AG09319 (cell line): ENCODE data around the gene PTPA.
"Not testable (repeated sequence)": the region's sequence is repeated elsewhere in the genome, so short reads cannot be mapped to it uniquely, and the experiment has no call there.

ENCODE experiments used
- DNase-seq: peaks from one replicate; pipeline ENCODE4 v3.0.0-alpha.2; 2010; ENCODE audit warnings: low read depth; ENCODE audit errors: extremely low read depth
- TF ChIP-seq, protein P1 (sequence below): IDR thresholded peaks from 2 replicates; pipeline ENCODE4 v1.5.1; 2011; ENCODE audit warnings: low read depth, mild to moderate bottlenecking, inconsistent platforms, low read length, moderate library complexity

PTPA gene

DNA sequence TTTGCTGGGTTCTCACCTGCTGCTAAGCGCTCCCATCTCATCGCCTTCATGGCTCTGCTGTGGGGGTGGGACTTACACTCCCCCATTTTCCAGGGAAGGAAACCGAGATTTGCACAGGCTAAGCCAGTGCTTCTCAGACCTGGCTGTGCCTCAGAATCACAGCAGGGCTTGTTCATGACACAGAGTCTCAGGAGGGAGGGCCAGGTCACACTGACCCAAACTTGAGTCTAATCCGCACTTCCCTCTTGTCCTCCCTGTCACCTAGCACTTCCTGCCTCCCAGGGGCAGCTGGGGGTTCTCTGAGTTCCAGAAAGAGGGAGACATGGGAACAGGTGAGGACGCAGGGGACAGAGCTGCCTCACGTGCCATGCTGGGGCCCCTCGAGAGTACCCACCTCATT lies 82.4 kb downstream of the PTPA start:
- no peak for DNase-seq
- TF ChIP-seq, protein P1, sequence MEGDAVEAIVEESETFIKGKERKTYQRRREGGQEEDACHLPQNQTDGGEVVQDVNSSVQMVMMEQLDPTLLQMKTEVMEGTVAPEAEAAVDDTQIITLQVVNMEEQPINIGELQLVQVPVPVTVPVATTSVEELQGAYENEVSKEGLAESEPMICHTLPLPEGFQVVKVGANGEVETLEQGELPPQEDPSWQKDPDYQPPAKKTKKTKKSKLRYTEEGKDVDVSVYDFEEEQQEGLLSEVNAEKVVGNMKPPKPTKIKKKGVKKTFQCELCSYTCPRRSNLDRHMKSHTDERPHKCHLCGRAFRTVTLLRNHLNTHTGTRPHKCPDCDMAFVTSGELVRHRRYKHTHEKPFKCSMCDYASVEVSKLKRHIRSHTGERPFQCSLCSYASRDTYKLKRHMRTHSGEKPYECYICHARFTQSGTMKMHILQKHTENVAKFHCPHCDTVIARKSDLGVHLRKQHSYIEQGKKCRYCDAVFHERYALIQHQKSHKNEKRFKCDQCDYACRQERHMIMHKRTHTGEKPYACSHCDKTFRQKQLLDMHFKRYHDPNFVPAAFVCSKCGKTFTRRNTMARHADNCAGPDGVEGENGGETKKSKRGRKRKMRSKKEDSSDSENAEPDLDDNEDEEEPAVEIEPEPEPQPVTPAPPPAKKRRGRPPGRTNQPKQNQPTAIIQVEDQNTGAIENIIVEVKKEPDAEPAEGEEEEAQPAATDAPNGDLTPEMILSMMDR = no peak

DNA sequence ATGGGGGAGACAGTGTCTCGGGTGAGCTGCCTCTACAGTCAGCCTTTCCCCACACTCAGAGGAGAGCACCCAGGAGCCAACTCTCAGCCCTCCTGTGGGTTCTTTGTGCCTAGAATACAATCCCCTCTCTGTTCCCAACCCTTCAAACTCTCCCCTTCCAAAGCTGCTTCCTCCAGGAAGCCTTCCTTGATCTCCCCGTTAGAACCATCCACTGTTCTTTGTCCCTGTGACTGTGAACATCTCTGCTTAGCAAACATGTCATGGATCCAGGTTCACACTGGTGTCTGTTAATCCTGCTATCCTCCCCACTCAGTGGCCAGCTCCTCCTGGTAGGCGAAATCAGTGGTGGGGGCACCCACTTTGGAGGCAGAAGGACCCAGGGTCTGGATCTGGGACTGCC lies 83.0 kb downstream of the PTPA start:
- DNase-seq = no peak
- TF ChIP-seq, protein P1 = no peak

DNA sequence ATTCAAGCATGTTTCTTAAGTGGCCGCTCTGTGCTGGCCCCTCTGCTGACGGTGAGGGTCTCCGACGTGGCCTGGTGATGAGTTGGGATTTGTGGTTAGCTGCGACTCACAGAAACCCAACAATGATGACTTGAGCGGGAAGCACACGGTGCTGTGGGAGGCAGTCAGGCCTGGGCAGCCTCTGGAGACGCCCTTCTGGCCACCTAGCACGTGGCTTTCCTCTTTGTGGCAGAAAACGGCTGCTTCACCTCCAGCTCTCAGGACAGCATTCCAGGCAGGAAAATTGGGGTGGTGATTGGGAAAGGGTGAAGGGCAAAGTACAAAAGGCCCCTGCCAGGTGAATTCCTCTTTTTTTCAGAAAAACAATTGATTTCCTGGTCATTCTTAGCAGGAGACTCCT lies 84.4 kb downstream of the PTPA start:
- TF ChIP-seq, protein P1 = no peak
- DNase-seq = no peak

DNA sequence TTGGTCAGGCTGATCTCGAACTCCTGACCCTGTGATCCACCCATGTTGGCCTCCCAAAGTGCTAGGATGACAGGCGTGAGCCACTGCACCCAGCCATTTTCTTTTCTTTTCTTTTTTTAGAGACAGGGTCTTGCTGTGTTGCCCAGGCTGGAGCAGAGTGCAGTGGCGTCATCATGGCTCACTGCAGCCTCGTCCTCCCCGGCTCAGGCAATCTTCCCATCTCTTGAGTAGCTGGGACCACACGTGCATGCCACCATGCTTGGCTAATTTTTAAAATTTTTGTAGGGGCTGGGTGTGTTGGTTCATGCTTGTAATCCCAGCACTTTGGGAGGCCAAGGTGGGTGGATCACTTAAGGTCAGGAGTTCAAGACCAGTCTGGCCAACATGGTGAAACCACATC lies 85.8 kb downstream of the PTPA start:
- DNase-seq = not testable (repeated sequence)

DNA sequence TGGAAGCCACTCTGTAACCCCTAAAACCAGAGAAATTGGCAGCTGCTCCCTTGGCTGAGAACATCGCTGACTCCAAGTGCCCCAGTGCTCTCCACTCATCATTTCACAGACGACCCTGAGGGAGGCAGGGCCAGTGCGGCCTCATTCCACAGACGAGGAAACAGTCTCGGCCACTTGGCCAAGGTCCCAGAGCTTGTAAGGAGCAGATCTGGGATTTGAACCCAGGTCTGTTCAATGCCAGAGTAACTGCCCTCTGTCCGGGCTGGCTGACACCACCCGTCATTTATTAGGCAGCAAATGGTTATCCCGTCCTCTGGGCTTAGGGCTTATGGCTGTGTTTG lies 86.7 kb downstream of the PTPA start:
- TF ChIP-seq, protein P1 = no peak

More for the DNA sequence above, 86.7 kb downstream of the PTPA start:
- no peak for DNase-seq
